Measurements from ENCODE around the gene LYPLA2. TPM values are rescaled to one million over a fixed set of nuclear protein-coding genes. Genes with fewer than 3 reads are reported as not detected.
"Not testable (repeated sequence)": the region's sequence is repeated elsewhere in the genome, so short reads cannot be mapped to it uniquely, and the experiment has no call there.

LYPLA2 gene
- total and polyA plus RNA-seq, 2 donors (not counting 1 experiment from before 2014, with no cell fraction given), result 50.6 to 60.5 TPM

GRCh38 chr1:23825762-23826522 lies 35.0 kb downstream of the LYPLA2 start:
- Mint-ChIP-seq H3K4me3 (peak overlapping the region; percentile 96), H3K27ac (peak overlapping the region; percentile 98), H3K9me3 (ENCODE audit: insufficient read depth) (no peaks in the 10 kb centered on the region), H3K27me3 (no peaks in the 10 kb centered on the region), H3K4me1 (peaks cover 22% of the 10 kb centered on the region)
- 94% methylated on average over 11 of the region's 24 CpGs for WGBS (ENCODE audit: insufficient coverage)
- Histone ChIP-seq H4K20me1 (ENCODE audit: control insufficient read depth, insufficient read depth, low read length, poor library complexity, severe bottlenecking) (no peaks in the 10 kb centered on the region), H2AFZ (ENCODE audit: insufficient read depth, low read depth, low read length, poor library complexity, severe bottlenecking) (peak overlapping the region; percentile 88), H3K36me3 (replicated peaks in 1 of 2; ENCODE audit: control extremely low read depth in 1 of 2, control insufficient read depth in 1 of 2, extremely low read depth in 1 of 2, insufficient read depth in 2 of 2, low read length in 1 of 2) (no peaks in the 10 kb centered on the region), H3K9me3 (ENCODE audit: control extremely low read depth in 1 of 3, control insufficient read depth in 2 of 3, insufficient read depth in 1 of 3, low read length in 2 of 3) (no peaks in the 10 kb centered on the region), H3K9ac (ENCODE audit: low read length) (peak overlapping the region; percentile 97), H3K27ac (ENCODE audit: low read length in 2 of 2) (peak overlapping the region; percentile 81 to 97), H3K4me3 (ENCODE audit: control extremely low read depth in 1 of 5, extremely low read depth in 1 of 5, insufficient read depth in 1 of 5, low read depth in 2 of 5, low read length in 4 of 5) (peak overlapping the region; percentile 19 to 95 (median 93)), H3K27me3 (replicated peaks in 1 of 4; ENCODE audit: control extremely low read depth in 1 of 4, control insufficient read depth in 3 of 4, insufficient read depth in 4 of 4, low read length in 3 of 4) (no peaks in the 10 kb centered on the region), H3K79me2 (ENCODE audit: control insufficient read depth, insufficient read depth, low read length) (peaks cover 12% of the 10 kb centered on the region), H3K4me1 (ENCODE audit: control insufficient read depth in 2 of 2, insufficient read depth in 2 of 2, low read length in 2 of 2) (peaks cover 10 to 14% of the 10 kb centered on the region in 2 donors), H3K4me2 (replicated peaks; ENCODE audit: low read depth, low read length, poor library complexity, severe bottlenecking) (peak overlapping the region; percentile 94)
- intact Hi-C loops (cut with micrococcal nuclease), result loop anchor here (1.0 to 5.0 kb wide), 6 partner anchors 12 to 154 kb away; partner anchors contain the start of genes FUCA1, GALE and SRSF10
- ATAC-seq (ENCODE audit: low read depth) (peak; percentile 17), DNase-seq (peak; percentile 42)
- POLR2A ChIA-PET, result interaction anchor here (0.6 to 1.9 kb wide), 9 partner anchors 9 to 362 kb away, joined by 3 to 13 read pairs (median 4); no protein-coding TSS in a partner anchor
- no peak for TF ChIP-seq CTCF (IDR thresholded peaks at IDR 0.05)
- no peak for TF ChIP-seq EZH2 (IDR thresholded peaks at IDR 0.05; ENCODE audit: borderline replicate concordance, insufficient read depth, low read depth, low read length, poor library complexity, severe bottlenecking)
- CTCF ChIA-PET, result interaction anchor here (0.6 to 5.1 kb wide), 8 partner anchors 10 to 183 kb away, joined by 3 to 64 read pairs (median 4); partner anchors contain the start of gene FUCA1

DNA sequence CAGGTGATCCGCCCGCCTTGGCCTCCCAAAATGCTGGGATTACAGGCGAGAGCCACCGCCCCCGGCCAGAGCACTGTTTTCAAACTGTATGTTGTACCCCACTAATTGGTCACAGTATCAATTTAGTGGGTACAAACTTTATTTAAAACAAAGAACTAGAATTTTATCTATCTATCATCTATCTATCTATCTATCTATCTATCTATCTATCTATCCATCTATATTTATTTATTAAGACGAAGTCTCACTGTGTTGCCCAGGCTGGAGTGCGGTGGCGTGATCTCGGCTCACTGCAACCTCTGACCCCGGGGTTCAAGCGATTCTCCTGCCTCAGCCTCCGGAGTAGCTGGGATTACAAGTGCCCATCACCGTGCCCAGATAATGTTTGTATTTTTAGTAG lies 35.6 kb downstream of the LYPLA2 start:
- H4K20me1 ChIP-seq (ENCODE audit: control insufficient read depth, insufficient read depth, low read length, poor library complexity, severe bottlenecking); H3K27ac Mint-ChIP-seq; H3K27ac ChIP-seq (ENCODE audit: low read length in 2 of 2); H3K36me3 ChIP-seq (replicated peaks in 1 of 2; ENCODE audit: control extremely low read depth in 1 of 2, control insufficient read depth in 1 of 2, extremely low read depth in 1 of 2, insufficient read depth in 2 of 2, low read length in 1 of 2); H3K9me3 ChIP-seq (ENCODE audit: control extremely low read depth in 1 of 3, control insufficient read depth in 2 of 3, insufficient read depth in 1 of 3, low read length in 2 of 3); DNase-seq; ATAC-seq (ENCODE audit: low read depth); H3K9ac ChIP-seq (ENCODE audit: low read length); H3K27me3 Mint-ChIP-seq; H2AFZ ChIP-seq (ENCODE audit: insufficient read depth, low read depth, low read length, poor library complexity, severe bottlenecking); H3K27me3 ChIP-seq (replicated peaks in 1 of 4; ENCODE audit: control extremely low read depth in 1 of 4, control insufficient read depth in 3 of 4, insufficient read depth in 4 of 4, low read length in 3 of 4); H3K4me3 ChIP-seq (ENCODE audit: control extremely low read depth in 1 of 5, extremely low read depth in 1 of 5, insufficient read depth in 1 of 5, low read depth in 2 of 5, low read length in 4 of 5); H3K4me2 ChIP-seq (replicated peaks; ENCODE audit: low read depth, low read length, poor library complexity, severe bottlenecking); H3K9me3 Mint-ChIP-seq (ENCODE audit: insufficient read depth): not testable (repeated sequence)
- intact Hi-C loops (cut with micrococcal nuclease), result loop anchor here (5.0 kb wide), 1 partner anchor 91 kb away; no protein-coding TSS in a partner anchor
- Mint-ChIP-seq H3K4me3 (peak overlapping the region; percentile 96), H3K4me1 (peaks cover 22% of the 10 kb centered on the region)
- ChIA-PET POLR2A (interaction anchor here (1.9 kb wide), 1 partner anchor 12 kb away, joined by 13 read pairs; no protein-coding TSS in a partner anchor), CTCF (interaction anchor here (0.6 to 5.1 kb wide), 2 partner anchors 15 to 218 kb away, joined by 3 to 64 read pairs; no protein-coding TSS in a partner anchor)
- Histone ChIP-seq H3K4me1 (ENCODE audit: control insufficient read depth in 2 of 2, insufficient read depth in 2 of 2, low read length in 2 of 2) (peaks cover 10 to 14% of the 10 kb centered on the region in 2 donors), H3K79me2 (ENCODE audit: control insufficient read depth, insufficient read depth, low read length) (peaks cover 12% of the 10 kb centered on the region)
- 95% methylated on average over 7 of the region's 13 CpGs for WGBS (ENCODE audit: insufficient coverage)
